Measurements from ENCODE around the gene FARS2. TPM values are rescaled to one million over a fixed set of nuclear protein-coding genes. Genes with fewer than 3 reads are reported as not detected.

Gene FARS2
- polyA plus RNA-seq, 1 donor (not counting 4 experiments of a cell fraction or from before 2014, with no cell fraction given) = 21.3 TPM

GRCh38 chr6:5498579-5498899 lies 237.2 kb downstream of the FARS2 start:
- no peak for FAIRE-seq
- no peak overlapping the region for H3K4me2 ChIP-seq (ENCODE audit: control insufficient read depth, extremely low read depth, insufficient read depth, low read depth, low read length)
- no peak for TF ChIP-seq EZH2 (IDR thresholded peaks at IDR 0.05; ENCODE audit: low read length)
- TF ChIP-seq, protein P1, sequence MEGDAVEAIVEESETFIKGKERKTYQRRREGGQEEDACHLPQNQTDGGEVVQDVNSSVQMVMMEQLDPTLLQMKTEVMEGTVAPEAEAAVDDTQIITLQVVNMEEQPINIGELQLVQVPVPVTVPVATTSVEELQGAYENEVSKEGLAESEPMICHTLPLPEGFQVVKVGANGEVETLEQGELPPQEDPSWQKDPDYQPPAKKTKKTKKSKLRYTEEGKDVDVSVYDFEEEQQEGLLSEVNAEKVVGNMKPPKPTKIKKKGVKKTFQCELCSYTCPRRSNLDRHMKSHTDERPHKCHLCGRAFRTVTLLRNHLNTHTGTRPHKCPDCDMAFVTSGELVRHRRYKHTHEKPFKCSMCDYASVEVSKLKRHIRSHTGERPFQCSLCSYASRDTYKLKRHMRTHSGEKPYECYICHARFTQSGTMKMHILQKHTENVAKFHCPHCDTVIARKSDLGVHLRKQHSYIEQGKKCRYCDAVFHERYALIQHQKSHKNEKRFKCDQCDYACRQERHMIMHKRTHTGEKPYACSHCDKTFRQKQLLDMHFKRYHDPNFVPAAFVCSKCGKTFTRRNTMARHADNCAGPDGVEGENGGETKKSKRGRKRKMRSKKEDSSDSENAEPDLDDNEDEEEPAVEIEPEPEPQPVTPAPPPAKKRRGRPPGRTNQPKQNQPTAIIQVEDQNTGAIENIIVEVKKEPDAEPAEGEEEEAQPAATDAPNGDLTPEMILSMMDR (optimal IDR thresholded peaks at IDR 0.05 in 1 of 3, IDR thresholded peaks at IDR 0.05 in 1 of 3, conservative IDR thresholded peaks at IDR 0.05 in 1 of 3; ENCODE audit: extremely low read depth in 1 of 3, insufficient read depth in 2 of 3, low read length in 3 of 3) = no peak

DNA sequence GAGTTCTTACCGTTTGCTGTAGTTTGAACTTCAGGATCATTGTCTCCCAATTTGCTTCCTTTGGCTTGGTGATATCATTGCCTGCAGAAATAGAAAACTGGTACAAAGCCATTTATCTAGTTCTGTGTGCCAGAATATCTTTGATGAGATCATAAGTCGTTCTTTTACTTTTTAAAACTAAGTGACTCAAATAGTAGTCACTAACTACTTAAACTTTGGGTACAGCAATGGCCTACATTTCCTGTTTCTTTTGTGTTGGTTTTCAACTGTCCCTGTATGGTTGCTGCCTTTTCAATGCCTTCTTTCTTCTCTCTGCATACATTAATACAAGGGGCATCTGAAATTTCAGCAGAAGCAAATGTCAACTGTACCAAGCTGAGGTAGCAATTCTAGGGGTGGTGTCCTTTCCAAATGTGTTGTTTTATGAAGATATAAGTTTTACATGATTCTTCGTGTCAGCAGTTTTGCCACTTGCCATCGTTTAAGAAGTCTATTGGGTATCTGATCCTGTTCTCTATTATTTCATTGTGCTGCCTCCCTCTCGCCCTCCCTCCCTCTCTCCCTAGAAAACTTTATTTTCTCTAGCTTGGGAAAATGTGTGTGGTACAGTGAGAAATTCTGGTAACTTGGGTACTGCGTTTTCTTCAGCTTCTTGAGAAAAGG lies 238.5 kb downstream of the FARS2 start:
- Histone ChIP-seq H3K9ac (ENCODE audit: control insufficient read depth, extremely low read depth, insufficient read depth, low read length) (no peak overlapping the region), H4K20me1 (ENCODE audit: control insufficient read depth, extremely low read depth, insufficient read depth, low read length) (no peaks in the 10 kb centered on the region), H3K79me2 (ENCODE audit: control insufficient read depth, insufficient read depth, low read length) (no peaks in the 10 kb centered on the region), H3K4me1 (ENCODE audit: control insufficient read depth, extremely low read depth, insufficient read depth, low read length) (peaks cover 14% of the 10 kb centered on the region), H3K27me3 (ENCODE audit: control insufficient read depth, extremely low read depth, insufficient read depth, low read length) (no peaks in the 10 kb centered on the region), H3K4me3 (ENCODE audit: control insufficient read depth in 2 of 3, extremely low read depth in 1 of 3, insufficient read depth in 2 of 3, low read depth in 1 of 3, low read length in 3 of 3) (no peak overlapping the region), H3K9me3 (ENCODE audit: control insufficient read depth, low read depth, low read length) (no peaks in the 10 kb centered on the region), H3K9me1 (ENCODE audit: control insufficient read depth, extremely low read depth, insufficient read depth, low read length) (no peaks in the 10 kb centered on the region), H3K4me2 (ENCODE audit: control insufficient read depth, extremely low read depth, insufficient read depth, low read depth, low read length) (peak overlapping the region; percentile 46), H3K27ac (ENCODE audit: control insufficient read depth, insufficient read depth, low read length) (no peak overlapping the region), H2AFZ (ENCODE audit: control insufficient read depth, low read length) (no peak overlapping the region), H3K36me3 (ENCODE audit: control insufficient read depth in 2 of 2, extremely low read depth in 1 of 2, insufficient read depth in 2 of 2, low read length in 2 of 2) (no peaks in the 10 kb centered on the region)
- TF ChIP-seq, protein P1 (optimal IDR thresholded peaks at IDR 0.05 in 1 of 3, IDR thresholded peaks at IDR 0.05 in 1 of 3, conservative IDR thresholded peaks at IDR 0.05 in 1 of 3; ENCODE audit: extremely low read depth in 1 of 3, insufficient read depth in 2 of 3, low read length in 3 of 3) = no peak
- FAIRE-seq (peak; percentile 61), DNase-seq (ENCODE audit: low read depth, low spot score) (no peak)
- dilution Hi-C loops (cut with MboI; ENCODE audit: extremely low pct_ligation_motif_present, low sequenced_read_pairs) = no loop called here

More at GRCh38 chr6:5498579-5498899, 237.2 kb downstream of the FARS2 start:
- Histone ChIP-seq H3K9me3 (ENCODE audit: control insufficient read depth, low read depth, low read length) (no peaks in the 10 kb centered on the region), H3K79me2 (ENCODE audit: control insufficient read depth, insufficient read depth, low read length) (no peaks in the 10 kb centered on the region), H3K9me1 (ENCODE audit: control insufficient read depth, extremely low read depth, insufficient read depth, low read length) (no peaks in the 10 kb centered on the region), H3K4me3 (ENCODE audit: control insufficient read depth in 2 of 3, extremely low read depth in 1 of 3, insufficient read depth in 2 of 3, low read depth in 1 of 3, low read length in 3 of 3) (no peak overlapping the region), H3K27me3 (ENCODE audit: control insufficient read depth, extremely low read depth, insufficient read depth, low read length) (no peaks in the 10 kb centered on the region), H3K36me3 (ENCODE audit: control insufficient read depth in 2 of 2, extremely low read depth in 1 of 2, insufficient read depth in 2 of 2, low read length in 2 of 2) (no peaks in the 10 kb centered on the region), H3K9ac (ENCODE audit: control insufficient read depth, extremely low read depth, insufficient read depth, low read length) (no peak overlapping the region), H3K4me1 (ENCODE audit: control insufficient read depth, extremely low read depth, insufficient read depth, low read length) (peaks cover 14% of the 10 kb centered on the region), H3K27ac (ENCODE audit: control insufficient read depth, insufficient read depth, low read length) (no peak overlapping the region), H2AFZ (ENCODE audit: control insufficient read depth, low read length) (no peak overlapping the region), H4K20me1 (ENCODE audit: control insufficient read depth, extremely low read depth, insufficient read depth, low read length) (no peaks in the 10 kb centered on the region)
- dilution Hi-C loops (cut with MboI; ENCODE audit: extremely low pct_ligation_motif_present, low sequenced_read_pairs) = no loop called here
- DNase-seq (ENCODE audit: low read depth, low spot score) = no peak
